GF-D8 (cell line): ENCODE measurements around the gene LDLRAD4.

Source experiments
- DNase-seq: peaks from one replicate; lab custom pipeline; 2025; lab: John Stamatoyannopoulos, UW

The LDLRAD4 gene

DNA sequence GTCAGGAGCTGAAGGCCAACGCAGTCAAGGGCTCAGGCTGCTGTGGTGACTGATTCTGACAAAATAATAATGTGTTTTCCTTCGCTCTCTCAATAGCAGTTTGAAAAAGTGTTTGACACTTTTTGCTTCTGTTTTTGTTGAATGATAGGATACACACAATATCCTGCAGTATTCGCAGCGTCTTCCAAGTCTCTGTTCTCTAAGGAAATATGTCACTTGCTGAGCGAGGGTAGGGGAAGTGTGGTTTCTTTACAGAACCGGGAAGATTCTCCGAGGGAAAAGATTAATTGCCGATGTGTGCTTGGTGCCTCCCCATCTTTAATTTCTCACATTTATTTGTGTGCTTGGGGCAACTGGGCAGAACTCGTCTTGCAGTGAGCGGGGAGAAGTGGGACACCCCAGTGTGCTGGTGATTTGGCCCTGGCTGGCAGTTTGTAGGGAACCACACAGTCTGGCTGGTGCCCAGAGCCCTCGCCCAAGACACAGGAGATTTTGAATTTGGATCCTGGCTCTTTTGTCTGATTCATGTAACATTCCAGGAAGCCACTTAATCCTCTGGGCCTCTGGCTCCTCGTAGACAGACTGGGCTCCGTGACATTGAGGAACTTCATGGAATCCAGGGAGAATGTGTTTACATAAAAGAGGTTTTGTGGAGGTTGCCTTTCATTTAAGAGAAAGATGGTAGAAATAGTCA lies 169.4 kb downstream of the LDLRAD4 start:
- no peak for DNase-seq

DNA sequence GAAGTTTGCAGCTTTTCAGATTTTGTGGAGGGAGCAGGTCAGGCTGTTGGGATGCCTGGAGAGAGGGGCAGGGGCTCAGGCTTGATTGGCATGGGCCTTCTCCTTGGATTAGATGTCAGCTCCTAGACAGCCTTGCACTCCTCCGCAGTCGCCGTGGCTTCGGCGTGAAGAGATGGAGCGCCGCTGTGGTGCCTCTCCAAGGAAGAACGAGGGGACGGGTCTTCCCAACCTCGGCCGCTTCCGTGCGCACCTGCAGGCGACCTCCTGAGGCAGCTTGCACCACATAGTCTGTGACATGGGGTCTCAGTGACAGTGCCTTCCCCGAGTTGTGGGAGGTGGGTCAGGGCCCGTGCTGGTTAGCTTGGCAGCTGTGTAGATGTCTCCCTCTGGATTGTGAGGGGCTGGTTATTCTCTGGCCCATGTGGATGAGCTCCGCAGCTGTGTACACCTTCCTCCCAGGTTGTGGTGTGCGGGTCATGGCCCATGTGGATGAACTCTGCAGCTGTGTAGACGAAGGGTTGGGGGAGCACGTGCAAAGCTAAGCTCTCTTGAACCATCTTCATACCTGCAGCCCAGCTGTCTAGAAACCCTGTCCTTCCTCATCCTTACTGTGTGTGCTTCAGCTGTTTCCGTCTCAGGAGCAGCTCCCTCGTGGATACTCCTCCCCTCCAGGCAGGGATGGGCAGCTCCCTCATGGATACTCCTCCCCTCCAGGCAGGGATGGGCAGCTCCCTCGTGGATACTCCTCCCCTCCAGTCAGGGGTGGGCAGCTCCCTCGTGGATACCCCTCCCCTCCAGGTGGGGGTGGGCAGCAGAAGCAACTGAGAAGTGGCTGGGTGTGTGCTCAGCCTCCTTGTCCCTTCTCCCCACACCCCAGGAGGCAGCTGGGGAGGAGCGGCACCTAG lies 170.3 kb downstream of the LDLRAD4 start:
- no peak for DNase-seq

DNA sequence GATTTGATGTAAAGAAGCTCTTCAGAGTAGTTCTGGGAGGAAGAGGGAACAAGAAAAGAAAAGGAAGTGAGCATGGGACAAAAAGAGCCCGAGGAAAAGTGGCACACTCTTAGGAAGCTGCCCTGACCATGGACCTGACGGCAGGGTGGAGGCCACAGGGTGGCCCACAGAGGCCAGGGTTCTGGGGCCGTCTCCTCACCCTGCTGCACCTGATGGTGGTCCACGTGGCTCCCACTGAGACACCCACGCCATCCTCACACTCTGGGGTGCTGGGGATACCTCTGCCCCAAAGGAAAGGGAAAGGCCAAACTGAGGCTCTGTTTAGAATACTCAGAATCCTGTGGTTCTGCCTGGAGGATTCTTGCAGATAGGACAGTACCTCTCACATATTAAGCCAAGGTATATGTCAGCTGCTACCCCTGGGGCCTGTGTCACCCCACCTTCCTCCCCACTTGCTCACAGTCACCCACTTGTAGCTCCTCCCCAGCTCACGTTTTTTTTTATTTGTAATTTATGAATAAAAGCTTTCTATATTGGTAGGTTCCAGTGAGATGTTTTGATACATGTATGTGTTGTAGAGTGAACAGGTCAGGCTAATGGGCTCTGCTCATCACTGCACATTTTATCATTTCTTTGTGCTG lies 171.1 kb downstream of the LDLRAD4 start:
- no peak for DNase-seq

GRCh38 chr18:13390196-13390595 lies 171.6 kb downstream of the LDLRAD4 start:
- no peak for DNase-seq

GRCh38 chr18:13390711-13391110 lies 172.2 kb downstream of the LDLRAD4 start:
- no peak for DNase-seq

- no peak for DNase-seq
These were observed 173.6 kb downstream of the LDLRAD4 start for GRCh38 chr18:13392029-13392750.

DNA sequence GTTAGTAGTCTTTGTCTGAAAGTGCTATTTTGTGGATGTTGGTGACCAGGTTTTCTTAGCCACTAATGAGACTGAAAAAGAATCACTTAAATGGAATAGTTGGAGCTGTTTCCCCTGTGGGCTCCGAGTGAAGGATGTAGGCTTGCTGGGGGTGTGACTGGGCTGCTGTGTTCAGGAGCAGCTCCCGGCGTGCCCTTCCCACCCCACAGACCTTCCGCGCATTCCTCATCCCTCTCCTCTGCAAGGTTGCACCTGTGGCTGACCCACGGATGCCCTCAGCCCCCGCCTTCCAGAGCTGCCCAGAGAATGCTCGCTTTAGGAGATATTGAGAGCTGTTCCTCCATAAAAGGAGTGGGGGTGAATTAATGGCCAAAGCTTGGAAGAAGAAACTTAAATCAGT lies 174.3 kb downstream of the LDLRAD4 start:
- no peak for DNase-seq

- no peak for DNase-seq
These were observed 174.8 kb downstream of the LDLRAD4 start for GRCh38 chr18:13393338-13393737.

GRCh38 chr18:13394801-13395200 lies 176.2 kb downstream of the LDLRAD4 start:
- DNase-seq = no peak

GRCh38 chr18:13395577-13395976 lies 177.0 kb downstream of the LDLRAD4 start:
- DNase-seq = no peak

- no peak for DNase-seq
These were observed 179.1 kb downstream of the LDLRAD4 start for GRCh38 chr18:13397504-13398163.

GRCh38 chr18:13398631-13399030 lies 180.1 kb downstream of the LDLRAD4 start:
- no peak for DNase-seq

- DNase-seq = no peak
These were observed 181.0 kb downstream of the LDLRAD4 start for GRCh38 chr18:13399511-13399910.

- DNase-seq = no peak
These were observed 182.2 kb downstream of the LDLRAD4 start for GRCh38 chr18:13400636-13401315.

- no peak for DNase-seq
These were observed 182.8 kb downstream of the LDLRAD4 start for GRCh38 chr18:13401404-13401803.

DNA sequence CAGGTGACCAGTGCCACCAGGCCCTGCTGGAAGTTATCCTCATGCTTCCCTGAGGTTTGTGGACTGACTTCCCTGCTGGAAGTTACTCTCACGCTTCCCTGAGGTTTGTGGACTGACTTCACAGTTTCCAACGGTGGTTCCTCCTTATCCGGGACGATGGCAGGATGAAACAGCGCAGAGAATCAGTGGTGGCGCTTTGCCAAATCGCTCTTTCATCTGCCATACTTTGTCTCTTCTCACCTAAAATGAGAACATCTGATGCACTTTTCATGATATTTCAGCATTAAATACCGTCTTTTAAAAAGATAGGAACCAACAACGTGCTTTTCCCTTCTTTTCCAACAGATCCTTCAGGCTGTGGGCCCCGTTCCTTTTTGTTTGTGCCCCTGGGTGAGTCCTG lies 183.3 kb downstream of the LDLRAD4 start:
- DNase-seq = no peak

- no peak for DNase-seq
These were observed 185.4 kb downstream of the LDLRAD4 start for GRCh38 chr18:13403786-13404549.

DNA sequence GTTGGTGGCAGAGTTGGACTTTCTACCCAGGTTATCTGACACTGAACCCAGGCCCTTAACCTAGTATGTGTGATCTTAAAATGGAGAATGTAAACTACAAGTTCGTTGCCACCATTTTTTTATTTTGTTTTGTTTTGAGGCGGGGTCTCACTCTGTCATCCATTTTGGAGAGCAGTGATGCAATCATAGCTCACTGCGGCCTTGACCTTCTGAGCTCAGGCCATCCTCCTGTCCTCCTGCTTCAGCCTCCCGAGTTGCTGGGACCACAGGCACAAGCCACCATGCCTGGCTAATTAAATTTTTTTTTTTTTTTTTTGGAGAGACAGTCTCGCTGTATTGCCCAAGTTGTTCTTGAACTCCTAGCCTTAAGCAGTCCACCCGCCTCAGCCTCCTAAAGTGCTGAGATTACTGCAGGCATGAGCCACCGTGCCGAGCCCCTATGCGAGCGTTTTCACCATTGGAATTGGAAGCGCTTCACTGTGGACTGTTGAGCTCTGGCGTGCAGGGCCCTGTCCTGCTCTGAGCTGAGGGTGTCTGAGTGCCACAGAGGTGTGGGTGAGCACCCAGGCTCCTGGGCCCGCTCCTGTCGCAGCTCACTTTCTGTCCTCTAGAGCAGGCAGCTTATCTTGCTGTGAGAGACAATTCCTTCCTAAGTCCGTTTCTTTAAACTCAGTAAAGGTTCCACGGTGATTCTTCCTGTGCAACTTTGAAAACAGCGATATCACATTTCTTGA lies 186.9 kb downstream of the LDLRAD4 start:
- DNase-seq = no peak

DNA sequence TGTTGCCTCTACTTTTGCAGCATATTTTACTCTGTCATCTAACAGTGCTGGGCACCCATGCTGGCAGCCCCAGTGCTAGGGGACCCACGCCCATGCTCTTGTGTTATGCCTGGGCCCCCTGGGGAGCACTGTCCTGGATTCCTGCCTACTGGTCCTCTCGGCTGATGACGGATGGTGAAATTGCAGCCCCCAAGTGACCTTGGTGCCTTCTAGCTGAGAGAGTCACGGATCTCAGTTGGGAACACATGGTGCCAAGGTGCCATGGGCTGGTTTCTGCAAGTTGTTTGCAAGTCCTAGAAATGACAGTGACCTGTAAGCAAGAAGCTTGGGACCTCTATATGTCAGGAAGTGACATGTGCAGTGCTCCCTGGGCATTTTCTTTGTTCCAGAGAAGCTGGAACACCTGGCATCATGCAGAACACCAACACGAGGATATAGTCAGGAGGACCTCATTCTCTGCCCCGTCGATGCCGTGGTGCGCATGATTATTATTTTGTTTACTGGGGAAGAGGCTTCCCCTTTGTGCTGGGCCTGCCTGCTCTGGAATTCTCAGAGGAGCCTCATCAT lies 187.6 kb downstream of the LDLRAD4 start:
- no peak for DNase-seq
